HepG2 (cell line): Measurements from ENCODE around the gene IGFN1. TPM values are rescaled to one million over a fixed set of nuclear protein-coding genes. Genes with fewer than 3 reads are reported as not detected.

Source experiments
- BRD4 ChIP-seq: sonication (generic); formaldehyde crosslinking; IDR thresholded peaks from 2 replicates; pipeline ENCODE4 v1.4.0; 2020; ENCODE audit warnings: missing genetic modification reagents
- FIP1L1 ChIP-seq: fragments of 200-400 bp; formaldehyde crosslinking; IDR thresholded peaks from 2 replicates; pipeline ENCODE4 v1.6.1; 2018; ENCODE audit warnings: low read depth, mild to moderate bottlenecking, low read length, moderate library complexity, borderline replicate concordance; ENCODE audit not compliant: insufficient read depth
- ISX ChIP-seq: sonication (generic); formaldehyde crosslinking; conservative IDR thresholded peaks from 2 replicates; pipeline ENCODE4 v1.5.0; 2020; ENCODE audit warnings: missing genetic modification reagents
- NCOA2 ChIP-seq: sonication (generic); formaldehyde crosslinking; IDR thresholded peaks from 2 replicates; pipeline ENCODE4 v1.8.0; 2022; ENCODE audit warnings: inconsistent platforms
- NONO ChIP-seq, 2 experiments: fragments of 450-650 bp in 1 of 2; sonication (generic) in 1 of 2; formaldehyde crosslinking in 1 of 2; IDR thresholded peaks in 1 of 2; conservative IDR thresholded peaks in 1 of 2; 2 replicates each; pipeline versions ENCODE4 v1.6.1 to v1.8.0; 2017 to 2022; ENCODE audit warnings: mild to moderate bottlenecking in 1 of 2, missing genetic modification reagents in 1 of 2, moderate library complexity in 1 of 2
- polyA plus RNA-seq, 8 experiments: library from polyadenylated mRNA; depleted of rRNA in 3 of 8; stranded (reverse) in 7 of 8; unstranded in 1 of 8; fragments of >200 nt; fragmentation: Illumina TruSeq in 4 of 8; extraction: Trizol in 4 of 8; gene quantifications; 2 replicates each; pipeline versions ENCODE4 v1.2.1 to v1.2.3, GENCODE V29; 2011 to 2016; ENCODE audit warnings: low read depth in 4 of 8, missing spikeins in 1 of 8, mixed read lengths in 1 of 8; ENCODE audit not compliant: insufficient read depth in 1 of 8
- total RNA-seq, 5 experiments: library from RNA; depleted of rRNA; stranded (reverse); fragments of >200 nt; fragmentation: Illumina TruSeq; extraction: Trizol; gene quantifications; 2 replicates each; pipeline ENCODE4 v1.2.3, GENCODE V29; 2016; ENCODE audit warnings: low read depth in 1 of 5
- TF ChIP-seq, protein P1 (sequence below): sonication (generic); formaldehyde crosslinking; IDR thresholded peaks from 2 replicates; pipeline ENCODE4 v1.4.0; 2020; ENCODE audit warnings: missing genetic modification reagents

The IGFN1 gene
- total and polyA plus RNA-seq, 2 of the 13 experiments (the other 11 are each of a cell fraction or from before 2014, with no cell fraction given) = 0.04 to 0.05 TPM

DNA sequence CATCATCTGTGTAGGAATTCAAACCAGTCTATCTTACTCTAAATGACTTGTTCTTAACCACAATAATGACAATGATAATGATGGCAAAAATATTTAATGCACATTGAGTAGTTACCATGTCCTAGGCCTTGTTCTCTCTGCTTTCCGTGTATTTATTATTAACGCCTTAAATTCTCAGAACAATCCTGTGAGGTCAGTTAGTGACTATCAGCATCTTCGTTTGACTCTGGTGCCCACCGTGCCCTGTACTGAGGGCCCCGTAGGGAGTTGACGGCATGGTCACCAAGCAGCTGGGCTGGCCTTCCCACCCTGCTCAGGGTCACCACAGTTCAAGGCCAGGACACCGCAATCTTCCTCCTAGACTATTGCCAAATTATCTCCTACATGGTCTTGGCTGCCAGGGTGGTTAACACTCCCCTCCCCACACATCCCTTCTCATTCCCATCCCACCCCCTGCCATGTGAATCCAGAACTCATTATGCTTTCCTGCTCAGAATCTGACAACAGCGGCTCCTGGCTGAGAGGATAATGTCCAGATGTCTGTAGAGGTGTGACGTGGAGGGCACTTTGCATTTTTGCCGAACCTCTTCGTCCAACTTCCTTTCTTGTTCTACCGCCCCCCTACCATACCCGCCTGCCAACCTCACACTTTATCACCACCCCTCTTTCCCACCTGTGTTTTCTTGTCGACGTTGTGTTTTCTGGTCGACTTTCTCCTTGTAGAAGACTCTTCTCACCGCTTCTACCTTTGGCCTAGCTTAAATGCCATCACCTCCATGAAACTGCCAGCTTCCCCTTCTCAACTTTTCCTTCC, 33.4 kb downstream of the IGFN1 start (continued):
- TF ChIP-seq, protein P1, sequence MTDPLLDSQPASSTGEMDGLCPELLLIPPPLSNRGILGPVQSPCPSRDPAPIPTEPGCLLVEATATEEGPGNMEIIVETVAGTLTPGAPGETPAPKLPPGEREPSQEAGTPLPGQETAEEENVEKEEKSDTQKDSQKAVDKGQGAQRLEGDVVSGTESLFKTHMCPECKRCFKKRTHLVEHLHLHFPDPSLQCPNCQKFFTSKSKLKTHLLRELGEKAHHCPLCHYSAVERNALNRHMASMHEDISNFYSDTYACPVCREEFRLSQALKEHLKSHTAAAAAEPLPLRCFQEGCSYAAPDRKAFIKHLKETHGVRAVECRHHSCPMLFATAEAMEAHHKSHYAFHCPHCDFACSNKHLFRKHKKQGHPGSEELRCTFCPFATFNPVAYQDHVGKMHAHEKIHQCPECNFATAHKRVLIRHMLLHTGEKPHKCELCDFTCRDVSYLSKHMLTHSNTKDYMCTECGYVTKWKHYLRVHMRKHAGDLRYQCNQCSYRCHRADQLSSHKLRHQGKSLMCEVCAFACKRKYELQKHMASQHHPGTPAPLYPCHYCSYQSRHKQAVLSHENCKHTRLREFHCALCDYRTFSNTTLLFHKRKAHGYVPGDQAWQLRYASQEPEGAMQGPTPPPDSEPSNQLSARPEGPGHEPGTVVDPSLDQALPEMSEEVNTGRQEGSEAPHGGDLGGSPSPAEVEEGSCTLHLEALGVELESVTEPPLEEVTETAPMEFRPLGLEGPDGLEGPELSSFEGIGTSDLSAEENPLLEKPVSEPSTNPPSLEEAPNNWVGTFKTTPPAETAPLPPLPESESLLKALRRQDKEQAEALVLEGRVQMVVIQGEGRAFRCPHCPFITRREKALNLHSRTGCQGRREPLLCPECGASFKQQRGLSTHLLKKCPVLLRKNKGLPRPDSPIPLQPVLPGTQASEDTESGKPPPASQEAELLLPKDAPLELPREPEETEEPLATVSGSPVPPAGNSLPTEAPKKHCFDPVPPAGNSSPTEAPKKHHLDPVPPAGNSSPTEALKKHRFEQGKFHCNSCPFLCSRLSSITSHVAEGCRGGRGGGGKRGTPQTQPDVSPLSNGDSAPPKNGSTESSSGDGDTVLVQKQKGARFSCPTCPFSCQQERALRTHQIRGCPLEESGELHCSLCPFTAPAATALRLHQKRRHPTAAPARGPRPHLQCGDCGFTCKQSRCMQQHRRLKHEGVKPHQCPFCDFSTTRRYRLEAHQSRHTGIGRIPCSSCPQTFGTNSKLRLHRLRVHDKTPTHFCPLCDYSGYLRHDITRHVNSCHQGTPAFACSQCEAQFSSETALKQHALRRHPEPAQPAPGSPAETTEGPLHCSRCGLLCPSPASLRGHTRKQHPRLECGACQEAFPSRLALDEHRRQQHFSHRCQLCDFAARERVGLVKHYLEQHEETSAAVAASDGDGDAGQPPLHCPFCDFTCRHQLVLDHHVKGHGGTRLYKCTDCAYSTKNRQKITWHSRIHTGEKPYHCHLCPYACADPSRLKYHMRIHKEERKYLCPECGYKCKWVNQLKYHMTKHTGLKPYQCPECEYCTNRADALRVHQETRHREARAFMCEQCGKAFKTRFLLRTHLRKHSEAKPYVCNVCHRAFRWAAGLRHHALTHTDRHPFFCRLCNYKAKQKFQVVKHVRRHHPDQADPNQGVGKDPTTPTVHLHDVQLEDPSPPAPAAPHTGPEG (CRISPR knock-in tag) = no peak
- TF ChIP-seq NONO (IDR thresholded peaks at IDR 0.05) (no peak), NONO (CRISPR knock-in tag; conservative IDR thresholded peaks at IDR 0.05) (no peak), ISX (no peak), BRD4 (CRISPR knock-in tag) (no peak), NCOA2 (no peak), FIP1L1 (no peak)
